Ecto neural progenitor cell (in vitro differentiated cells): ENCODE data around the gene CFAP65.
A peak's percentile ranks its signal among the peaks of the same experiment; 100 is the strongest.

Source experiments
- DNase-seq: peaks from one replicate; pipeline ENCODE4 v3.0.0-alpha.2; 2018; ENCODE audit warnings: low spot score

The CFAP65 gene

DNA sequence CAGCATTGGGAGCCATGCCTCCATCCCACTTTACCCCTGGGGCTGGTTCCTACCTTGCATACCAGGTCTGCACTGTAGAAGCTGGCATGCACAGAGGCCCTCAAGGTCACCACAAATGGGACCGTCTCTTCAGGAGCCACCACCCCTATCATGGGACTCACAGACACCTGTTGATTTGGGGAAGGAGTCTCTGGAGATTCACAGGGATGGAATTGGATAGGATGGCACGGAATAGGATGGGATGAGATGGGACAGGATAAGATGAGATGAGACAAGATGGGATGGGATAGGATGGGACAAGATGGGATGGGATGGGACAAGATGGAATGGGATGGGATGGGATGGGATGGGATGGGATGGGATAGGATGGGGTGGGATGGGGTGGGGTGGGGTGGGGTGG, 32.0 kb downstream of the CFAP65 start:
- no peak for DNase-seq

DNA sequence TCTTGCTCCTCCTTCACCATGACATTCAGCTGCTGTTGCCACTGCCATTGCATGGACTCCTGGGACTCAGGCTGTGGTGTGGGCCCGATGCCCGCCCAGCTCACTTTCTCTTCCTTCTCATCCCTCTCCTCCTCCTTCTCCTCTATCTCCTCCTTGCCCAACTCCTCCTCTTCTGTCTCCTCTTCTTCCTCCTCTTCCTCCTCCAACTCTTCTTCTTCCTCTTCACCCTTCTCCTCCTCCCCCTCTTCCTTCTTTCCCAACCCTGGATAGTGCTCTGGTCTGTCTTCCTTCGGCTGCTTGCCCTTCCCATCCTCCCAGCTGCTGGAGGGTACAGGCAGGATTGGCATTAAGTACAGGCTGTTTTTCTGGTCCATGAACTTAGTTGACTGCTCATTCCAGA, 37.3 kb downstream of the CFAP65 start:
- DNase-seq = no peak

DNA sequence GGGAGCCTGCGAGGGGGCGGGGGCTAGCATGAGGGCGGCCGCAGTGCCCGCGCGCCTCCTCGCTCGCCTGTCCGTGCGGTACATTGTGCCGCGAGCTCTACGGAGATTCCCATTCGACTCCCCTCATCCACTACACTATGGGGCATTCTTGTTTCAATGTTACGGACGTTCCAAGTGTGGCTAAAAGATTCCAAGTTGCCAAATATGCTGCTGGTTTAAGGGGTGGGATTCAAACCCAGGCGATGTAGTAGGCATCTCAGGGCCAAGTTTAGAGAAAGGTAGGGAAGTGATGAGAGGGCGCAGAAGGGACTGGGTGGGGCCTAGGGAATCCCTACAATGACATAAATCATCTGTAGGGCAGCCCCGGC, 38.1 kb downstream of the CFAP65 start:
- DNase-seq = no peak

DNA sequence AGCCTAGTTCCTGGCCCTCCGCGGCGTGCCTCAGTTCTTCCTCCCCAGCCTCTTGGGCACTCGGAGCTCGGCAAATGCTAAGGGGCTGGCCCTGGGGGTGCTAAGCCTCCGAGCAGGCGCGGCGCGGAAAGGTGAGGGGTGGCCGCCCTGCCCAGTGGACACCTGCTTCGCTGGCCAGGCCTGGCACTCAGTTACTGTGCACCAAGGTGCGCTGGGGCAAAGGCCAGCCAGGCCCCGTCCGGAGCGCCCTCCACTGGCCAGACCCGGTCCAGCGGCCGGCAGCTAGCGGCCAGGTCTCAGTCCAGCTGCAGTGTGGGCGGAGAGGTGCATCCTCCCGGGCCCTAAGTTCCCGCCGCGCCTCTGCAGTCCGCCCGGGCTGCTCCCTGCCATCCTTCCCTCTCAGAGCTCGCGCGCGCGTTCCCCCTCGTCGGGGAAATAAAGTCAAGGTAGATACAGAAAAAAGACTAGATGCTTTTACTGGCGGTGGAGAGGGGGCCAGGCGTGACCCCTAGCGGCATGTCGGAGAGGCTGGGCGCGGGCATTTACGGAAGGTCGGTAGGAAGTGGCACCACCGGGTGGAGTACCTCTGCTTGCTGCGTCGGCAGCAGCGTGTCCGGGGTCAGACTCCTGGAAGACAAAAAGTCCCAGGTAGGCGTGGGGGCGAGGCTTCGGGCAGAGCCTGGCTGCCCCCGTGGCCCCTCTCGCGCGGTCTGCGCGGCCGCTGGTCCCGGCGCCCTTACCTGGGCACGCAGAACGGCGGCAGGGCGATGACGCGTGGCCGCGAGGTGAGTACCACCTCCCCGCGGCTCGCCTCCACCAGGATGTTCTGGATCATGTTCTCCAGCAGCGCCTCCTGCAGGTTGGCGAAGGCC, 38.7 kb downstream of the CFAP65 start:
- peak; percentile 88 for DNase-seq

DNA sequence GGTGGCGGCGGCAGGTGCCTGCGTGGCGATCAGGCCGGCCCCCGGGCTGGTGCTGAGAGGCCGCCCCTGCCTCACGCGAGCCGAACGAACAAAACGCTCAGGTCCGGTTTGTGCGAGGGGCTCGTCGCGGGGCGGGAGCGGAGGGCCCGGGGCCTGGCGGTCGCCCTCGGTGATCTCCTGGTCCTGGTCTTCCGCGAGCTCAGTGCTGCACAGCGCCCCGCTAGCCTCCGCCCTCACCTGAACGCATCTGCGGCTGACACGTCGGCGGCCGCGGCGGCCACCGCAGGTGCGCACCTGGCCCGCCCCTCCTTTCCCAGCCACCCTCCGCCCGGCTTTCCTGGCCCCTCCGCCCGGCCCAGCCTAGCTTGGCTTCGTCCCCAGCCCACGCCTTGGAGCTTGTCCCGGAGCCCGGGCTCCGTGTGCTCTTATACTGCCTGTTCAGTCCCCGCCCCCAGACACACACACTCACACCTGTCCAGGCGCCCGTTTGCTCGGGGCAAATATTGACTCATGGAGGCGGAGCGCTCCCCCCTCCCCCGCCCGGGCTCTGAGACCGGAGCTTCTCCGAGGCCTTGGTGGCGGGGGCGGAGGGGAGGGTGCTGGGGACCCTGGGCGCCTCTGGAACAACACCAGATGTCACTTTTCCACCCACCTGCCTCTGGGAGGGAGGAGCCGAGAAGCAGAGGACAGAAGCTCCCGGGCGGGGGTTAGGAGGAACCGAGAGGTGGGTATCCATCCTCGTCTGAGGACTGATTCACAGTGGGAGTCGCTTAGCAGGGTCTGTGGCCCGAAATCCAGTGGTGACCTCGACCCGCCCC, 39.5 kb downstream of the CFAP65 start:
- DNase-seq = peak; percentile 62

DNA sequence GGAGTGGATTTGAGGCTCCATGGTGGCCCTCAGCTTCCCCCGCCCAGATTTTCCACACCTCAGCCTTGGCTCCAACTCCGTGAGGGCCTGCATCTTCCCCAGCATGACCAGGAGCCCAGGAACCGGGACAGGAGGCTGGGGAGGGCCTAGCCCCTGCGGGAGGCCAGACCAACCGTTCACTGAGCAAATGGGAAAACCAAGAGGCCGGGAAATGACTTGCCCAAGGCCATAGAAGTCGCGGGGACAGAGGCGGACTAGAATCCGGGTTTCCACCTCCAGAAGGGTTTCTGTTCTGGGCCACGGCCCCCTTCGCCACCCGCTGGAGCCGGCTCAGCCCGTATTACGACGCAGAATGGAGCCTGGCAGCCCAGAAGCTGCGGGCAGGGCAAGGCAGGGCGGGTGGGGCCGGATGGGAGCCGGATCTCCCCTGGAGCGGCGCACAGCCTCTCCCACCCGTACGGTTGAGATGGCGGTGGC, 40.2 kb downstream of the CFAP65 start:
- no peak for DNase-seq

DNA sequence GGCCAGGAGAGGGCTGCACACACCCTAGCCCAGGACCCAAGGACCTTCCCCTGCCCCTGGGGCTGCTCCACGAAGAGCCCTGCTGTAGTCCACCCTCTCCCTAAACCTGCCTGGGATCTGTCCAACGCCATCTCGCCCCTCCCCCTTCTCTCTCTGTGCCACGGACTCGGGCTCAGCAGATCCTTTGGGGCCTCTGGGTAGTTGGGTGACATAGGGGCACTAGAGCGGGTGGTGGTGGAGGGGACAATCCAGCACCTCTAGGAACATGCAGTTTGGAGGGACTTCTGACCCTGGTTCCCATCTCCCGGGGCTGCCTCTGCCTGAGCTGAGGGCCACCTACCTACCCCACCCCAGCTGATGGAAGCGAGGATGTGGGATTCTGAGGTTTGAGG, 40.8 kb downstream of the CFAP65 start:
- no peak for DNase-seq

DNA sequence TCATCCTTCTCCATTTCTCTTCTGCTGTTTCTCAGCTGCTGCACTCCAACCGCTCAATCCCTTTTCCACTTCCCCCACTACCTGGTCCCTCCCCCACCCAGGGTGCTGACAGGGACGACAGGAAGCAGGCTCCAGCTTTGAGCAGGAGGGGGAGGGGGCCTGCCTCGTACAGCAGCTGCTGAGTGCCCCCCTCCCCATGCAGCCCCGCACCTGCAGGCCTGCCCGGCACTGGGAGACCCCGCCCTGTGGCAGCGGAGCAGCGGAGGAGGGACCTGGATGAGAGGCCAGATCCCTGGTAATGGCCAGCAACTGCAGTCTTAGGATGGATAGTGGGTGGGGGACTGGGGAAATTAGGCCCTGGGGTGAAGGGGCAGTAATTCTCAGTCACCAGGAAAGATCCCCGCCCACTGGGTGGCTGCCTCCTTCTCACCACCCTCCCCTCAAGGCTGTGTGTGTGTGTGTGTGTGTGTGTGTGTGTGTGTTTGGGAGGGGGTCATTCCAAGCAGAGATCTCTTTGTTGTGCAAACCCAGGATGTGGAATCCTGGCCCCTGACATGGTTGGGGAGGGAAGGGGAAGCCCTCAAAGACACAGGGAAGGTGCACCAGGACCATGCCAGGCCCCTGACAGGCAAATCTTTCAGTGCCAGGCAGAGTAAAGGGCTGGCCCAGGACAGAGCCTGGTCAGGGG, 41.3 kb downstream of the CFAP65 start:
- DNase-seq = no peak

DNA sequence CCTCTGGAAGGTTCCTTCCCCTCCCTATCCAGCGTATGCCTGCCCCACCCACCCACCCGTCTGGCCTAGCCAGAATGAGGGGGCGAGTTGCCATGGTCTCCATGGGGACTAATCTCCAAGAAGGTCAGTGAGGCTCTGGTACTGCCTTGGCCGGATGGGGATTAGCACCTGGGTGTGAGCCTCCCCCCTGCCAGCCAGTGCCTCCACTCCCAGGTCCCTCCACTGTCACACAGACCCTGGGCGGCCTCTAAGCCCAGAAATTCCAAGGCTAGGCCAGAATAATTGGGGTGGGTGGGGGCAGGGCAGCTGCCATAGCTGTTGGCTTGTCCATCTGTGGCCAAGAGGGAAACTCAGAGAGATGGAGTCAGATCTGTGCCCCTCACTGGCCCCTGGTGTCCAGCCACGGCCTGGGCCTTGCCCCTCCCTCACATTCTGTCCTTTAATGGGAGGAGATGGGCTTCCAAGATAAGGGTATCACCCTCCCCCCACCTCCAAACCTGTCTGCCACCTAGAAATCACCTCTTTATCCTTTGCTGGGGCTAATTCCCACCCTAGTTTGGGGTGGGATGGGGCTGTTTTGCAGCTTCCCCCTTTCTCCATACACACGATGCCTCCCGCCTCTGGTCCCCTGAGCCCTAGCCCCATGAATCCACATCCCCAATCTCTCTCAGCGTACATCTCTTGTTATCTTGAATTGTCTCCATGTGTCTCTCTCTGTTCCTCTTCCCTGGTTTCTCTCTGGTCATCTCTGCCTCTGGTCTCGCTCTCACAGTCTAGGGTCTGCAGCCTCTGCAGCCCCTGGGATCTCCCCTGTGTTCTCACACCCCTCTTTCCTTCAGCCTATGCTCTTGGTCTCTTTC, 42.1 kb downstream of the CFAP65 start:
- peak; percentile 64 for DNase-seq

DNA sequence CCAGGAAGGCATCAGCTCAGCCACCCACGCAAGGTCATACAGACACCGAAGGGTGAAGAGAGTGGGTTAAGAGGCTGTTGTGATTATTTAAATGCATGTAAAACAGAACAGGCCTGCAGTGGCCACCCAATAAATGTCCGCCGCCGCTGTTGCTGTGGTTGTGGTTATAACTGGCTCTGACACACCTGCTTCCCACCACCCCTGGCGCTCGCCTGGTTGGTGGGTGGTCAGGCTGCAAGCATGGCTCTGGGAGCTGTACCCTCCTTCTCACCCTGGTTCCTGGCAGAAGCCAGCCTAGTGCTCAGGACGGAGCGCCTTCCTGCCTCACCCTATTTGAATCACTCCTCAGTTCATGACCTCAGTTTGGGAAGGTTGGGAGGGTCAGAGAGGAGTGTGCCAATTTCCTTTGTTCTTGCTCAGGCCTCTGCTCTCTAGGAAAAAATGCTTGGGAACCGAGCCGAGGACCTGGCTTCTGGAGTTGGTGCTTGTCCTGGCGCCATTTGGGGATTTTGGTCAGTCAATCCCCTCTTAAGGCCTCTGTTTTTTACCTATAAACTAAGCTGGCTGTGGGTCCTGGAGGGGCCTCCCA, 42.8 kb downstream of the CFAP65 start:
- no peak for DNase-seq

DNA sequence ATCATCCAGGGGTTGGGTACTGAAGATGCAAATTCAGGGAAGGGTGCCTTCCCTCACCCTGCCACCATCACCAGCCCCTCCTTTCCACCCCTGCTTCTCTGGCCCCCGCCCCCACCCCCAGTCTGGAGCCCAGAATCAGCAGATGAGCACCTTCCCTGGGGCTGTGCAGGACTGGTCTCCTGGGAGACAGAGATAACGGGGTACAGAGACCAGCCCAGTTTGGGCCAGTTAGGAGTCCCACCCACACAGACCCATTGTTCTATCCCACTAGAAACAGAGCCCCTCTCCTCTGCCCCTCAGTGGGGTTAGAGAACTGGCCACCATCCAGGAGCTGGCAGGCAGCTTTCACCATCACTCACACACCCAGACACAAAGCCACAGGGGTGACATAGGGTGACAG, 43.6 kb downstream of the CFAP65 start:
- DNase-seq = no peak

DNA sequence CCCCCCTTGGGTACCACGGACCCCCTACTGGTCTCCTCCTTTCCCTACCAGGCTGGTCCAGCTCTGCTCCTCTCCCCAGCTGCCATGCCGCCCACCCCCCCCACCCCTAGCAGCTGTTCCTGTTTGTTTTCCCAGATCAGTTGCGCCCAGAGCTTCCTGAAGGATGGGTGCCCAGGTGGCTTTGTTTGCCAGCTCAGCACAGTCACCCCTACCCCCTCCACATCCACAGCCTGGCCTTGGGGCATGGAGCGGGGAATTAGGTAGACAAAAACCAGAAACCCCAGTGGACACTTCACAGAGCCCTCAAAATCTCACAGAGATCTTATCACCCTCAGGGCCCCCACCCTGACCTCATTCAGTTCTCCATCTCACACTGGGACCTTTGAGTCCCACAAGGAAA, 44.4 kb downstream of the CFAP65 start:
- DNase-seq = no peak

DNA sequence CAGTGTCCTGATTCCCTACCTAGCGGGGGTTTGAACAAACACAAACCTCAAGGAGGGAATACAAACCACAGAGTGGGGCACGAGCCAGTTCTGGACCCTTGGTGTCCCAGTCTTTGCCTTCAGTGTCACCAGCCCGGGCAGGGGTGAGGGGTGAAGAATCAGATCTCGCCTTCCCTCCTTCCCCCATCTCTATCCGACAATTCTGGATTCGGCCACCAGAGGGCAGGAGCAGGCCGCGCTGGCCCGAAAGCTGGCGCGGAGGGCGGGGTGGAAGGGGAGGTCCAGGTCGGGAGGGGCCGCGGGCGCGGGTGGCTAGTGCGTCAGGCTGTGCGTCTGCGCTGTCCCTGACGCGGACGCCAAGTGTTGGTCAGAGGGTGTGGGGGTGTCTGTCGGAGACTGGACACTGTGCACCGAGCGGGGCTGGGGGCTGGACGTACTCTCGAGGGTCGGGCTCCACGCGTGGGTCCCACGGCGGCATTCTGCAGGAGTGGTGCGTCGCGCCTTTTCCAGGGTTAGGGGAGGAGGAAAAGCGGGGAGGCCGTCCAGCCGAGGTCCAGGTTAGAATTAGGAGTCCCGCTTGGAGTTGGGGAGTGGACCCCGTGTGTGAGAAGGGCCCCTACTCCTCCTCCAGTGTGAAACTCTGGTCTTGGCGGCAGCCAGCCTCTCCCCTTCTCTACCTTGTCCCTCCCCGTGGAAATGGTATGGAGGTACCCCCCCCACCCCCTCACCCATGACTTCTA, 45.2 kb downstream of the CFAP65 start:
- peak; percentile 94 for DNase-seq

DNA sequence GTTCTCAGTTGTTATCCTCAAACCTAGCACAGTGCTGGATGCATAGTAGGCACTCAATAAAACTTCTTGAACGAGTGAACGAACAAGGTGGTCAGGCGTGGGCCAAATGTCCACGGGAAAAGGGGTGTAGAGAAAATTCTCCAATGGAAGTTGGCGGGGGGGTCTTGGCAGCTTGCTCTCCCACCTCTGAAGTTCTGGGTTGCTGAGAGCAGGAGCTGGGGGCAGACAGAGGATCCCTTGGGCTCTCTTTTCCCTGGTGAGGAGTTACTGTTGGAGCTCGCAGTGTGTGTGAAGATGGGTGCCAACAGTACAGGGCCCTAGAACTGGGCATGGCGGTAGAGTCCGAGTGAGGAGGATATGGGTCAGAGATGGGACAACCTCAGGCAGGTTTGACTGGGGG, 45.8 kb downstream of the CFAP65 start:
- no peak for DNase-seq

DNA sequence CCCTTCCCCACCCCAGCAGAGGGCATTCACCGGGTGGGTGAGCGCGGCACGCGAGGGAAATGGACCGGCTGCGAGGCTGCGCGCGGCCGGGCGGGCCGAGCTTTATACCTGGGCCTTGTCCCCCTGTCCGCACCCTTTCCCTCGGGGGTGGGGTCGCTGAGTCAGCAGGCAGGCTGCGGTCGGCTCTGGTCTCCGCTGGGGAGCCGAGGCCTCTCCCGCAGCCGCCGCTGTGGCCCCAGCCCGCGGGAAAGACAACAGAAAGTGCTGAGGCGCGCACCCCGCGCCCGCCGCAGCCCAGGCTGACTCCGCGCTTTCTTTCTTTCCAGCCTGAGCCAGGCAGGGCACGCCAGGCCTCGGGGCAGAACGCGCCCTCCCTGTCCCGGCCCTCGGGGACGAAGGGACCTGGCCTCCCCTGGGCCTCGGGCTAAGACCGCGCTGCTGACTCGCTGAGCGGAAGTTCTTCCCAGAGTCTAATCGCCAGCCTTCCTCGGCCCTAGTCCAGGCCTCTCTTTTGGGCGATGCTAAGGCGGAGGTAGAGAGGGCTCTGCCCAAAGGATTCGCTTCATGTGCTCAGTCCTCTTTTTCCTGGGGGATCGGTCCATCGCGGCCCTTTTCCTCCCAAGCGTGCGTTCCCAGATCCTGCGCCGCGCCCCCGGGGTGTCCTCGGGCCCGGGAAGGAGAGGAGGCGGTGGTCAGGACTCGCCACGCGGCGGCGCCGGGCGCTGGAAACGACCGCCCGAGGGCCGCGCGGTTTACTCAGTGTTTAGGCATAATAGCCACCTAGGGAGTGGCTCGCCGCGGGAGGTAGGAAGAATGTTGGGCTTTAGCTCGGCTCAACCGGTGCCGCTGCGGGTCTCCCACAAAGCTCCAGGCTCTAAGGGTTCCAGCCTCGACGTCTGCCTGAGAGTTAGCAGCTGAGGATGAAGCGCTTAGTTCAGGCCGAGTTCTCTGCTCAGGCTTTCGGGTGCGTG, 47.7 kb downstream of the CFAP65 start, which contains the start of gene CRYBA2:
Gene CRYBA2, minus strand, starts transcription at position 78 of the 971 bp plus-strand sequence. CDS start 246 bp downstream, outside the sequence.
- DNase-seq = peak; percentile 70

DNA sequence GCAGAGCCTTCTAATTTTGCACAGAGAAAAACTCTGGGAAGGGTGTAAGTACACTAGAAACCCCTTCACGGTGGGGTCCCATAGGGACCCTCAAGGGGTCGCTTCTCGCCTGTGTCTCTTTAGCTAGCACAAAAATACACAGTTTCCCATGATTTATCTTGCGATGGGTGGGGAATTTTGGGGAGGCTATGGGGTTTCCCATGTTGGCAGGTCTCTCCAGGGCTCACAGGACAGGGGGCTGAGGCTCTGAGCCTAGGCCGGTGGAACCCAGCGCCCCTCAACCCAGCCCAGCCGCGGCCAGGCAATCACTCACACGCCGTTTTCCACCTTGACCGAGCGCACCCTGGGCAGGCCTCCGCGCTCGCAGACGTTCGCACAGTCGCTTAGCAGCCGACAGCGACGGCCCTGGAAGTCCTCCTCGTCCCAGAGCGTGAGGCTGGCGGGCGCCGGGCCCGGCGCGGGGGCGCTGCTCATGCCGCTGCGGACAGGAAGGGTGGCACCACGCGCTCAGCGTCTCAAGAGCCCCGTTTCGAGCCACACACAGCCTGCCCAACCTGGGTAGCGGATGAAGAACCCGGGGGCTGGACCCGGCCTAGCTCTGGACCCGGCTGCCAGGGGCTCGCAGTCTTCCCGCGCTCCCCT, 48.5 kb downstream of the CFAP65 start:
- DNase-seq = no peak

DNA sequence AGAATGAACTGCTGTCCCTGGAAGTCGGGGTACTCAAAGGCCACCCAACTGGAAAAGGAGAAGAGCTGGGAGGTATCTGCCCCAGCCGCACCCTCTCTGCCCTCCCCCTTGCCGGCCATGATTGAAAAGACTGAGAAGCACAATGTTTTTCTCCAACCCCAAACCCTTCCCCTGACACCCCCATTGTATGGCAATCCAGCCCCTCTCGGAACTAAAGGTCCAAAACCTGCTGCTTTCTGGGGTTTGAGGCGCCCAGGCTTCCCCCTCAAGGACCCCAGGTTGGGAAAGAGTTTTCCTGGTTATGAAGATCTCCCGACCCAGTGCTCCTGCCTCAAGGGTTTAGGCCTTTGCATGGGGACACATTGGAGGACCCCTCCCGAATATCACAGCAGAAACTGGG, 49.1 kb downstream of the CFAP65 start:
- DNase-seq = no peak

DNA sequence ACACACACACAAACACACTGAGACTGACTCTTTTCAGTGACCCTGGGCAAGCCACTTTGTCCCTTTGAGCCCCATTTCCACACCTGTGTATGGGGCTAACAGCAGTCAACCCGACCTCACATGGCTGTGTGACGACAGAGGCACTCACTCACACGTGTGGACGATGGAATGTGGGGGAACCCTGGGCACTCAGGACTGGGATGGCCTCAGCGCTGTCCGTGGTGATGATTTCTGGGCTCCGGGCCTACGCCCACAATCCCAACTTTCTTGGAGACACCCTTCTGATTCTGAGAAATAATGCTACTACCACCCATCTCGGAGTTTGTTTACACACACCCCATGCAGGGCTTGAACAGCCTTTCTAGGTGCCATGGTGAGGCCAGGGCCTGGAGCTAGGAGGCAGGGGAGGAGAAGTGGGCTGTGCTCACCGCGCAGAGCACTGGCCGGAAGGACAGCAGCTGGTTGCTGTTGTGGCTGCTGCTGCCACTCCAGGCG, 49.6 kb downstream of the CFAP65 start:
- no peak for DNase-seq

DNA sequence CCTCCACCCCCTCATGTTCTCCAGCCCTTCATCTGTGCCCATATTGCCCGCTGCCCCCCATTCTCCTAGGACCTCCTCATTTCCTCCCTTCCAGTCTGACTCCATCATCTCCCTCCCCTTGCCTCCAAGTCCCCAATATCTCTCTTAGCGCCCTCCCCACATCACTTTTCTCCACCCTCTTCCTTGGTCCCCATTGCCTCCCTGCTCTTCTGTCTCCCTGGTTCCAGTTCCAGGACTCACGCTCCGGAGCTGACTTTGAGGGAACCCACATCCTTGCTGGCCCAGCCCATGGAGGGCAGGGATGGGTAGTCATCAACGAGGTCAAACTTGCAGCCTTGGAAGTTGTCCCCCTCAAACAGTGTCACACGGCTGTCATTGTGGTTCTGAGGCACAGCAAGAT, 50.7 kb downstream of the CFAP65 start:
- no peak for DNase-seq
